Measurements from ENCODE around the gene SNORC. TPM values are rescaled to one million over a fixed set of nuclear protein-coding genes. Genes with fewer than 3 reads are reported as not detected.
A peak's percentile ranks its signal among the peaks of the same experiment; 100 is the strongest.

The SNORC gene
- total and polyA plus RNA-seq, 8 donors: 0.76 to 13.2 (median 1.8) TPM

DNA sequence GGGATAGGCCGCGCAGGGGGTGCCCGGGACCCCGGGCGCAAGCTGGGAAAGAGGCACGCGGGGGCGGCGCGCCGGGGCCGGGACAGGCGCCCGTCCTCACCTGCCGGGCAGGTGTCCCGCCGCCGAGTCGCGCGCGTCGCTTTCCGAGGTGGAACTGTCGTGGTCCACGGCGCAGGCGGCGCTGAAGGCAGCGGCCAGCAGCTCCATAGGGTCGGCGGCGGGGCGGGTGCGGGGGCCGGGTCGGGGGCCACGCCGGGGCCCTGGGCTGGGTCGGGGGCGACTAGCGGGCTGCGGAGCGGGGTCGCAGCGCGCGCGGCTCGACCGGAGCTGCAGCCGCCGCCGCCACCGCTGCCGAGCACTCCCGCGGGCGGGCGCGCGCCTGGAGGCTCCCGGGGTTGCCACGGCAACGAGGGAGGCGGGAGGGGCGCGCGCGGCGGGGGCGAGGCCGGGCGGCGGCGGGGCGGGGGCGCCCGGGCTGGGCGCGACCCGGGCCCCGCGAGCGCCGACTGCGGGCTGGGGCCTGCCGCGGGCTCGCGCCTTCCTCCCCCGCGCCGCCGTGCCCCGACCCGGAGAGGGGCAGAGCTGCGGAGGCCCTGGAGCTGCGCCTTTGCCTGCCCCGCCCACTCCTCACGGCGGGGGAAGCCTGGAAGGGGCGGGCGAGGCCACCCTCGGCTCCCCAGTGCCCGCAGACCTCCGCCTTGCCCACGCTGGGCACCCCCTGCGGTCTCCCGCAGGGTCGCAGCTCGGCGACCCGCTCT, 57.9 kb downstream of the SNORC start:
- H3K4me1 ChIP-seq: no peaks in the 10 kb centered on the region
- intact Hi-C loops (cut with DNase I): no loop called here
- DNase-seq: peak in 3 of 6 donors; percentile 30 to 61 (median 54)
- H3K27me3 ChIP-seq: no peaks in the 10 kb centered on the region
- H3K9me3 ChIP-seq: no peaks in the 10 kb centered on the region
- 2 to 7% methylated on average over 28 to 114 of the region's 114 CpGs for WGBS, 2 donors
- peak overlapping the region; percentile 11 to 46 (median 24) for H3K4me3 ChIP-seq
- ATAC-seq: peak in 2 of 4 donors; percentile 49 to 75
- no peaks in the 10 kb centered on the region for H3K36me3 ChIP-seq
- TF ChIP-seq, protein P1, sequence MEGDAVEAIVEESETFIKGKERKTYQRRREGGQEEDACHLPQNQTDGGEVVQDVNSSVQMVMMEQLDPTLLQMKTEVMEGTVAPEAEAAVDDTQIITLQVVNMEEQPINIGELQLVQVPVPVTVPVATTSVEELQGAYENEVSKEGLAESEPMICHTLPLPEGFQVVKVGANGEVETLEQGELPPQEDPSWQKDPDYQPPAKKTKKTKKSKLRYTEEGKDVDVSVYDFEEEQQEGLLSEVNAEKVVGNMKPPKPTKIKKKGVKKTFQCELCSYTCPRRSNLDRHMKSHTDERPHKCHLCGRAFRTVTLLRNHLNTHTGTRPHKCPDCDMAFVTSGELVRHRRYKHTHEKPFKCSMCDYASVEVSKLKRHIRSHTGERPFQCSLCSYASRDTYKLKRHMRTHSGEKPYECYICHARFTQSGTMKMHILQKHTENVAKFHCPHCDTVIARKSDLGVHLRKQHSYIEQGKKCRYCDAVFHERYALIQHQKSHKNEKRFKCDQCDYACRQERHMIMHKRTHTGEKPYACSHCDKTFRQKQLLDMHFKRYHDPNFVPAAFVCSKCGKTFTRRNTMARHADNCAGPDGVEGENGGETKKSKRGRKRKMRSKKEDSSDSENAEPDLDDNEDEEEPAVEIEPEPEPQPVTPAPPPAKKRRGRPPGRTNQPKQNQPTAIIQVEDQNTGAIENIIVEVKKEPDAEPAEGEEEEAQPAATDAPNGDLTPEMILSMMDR (IDR thresholded peaks at IDR 0.05): no peak
- no peak overlapping the region for H3K27ac ChIP-seq
- no peak for FAIRE-seq

Other genes starting within 250 kb of the SNORC start
- gene EFHD1, start 236.7 kb upstream of the SNORC start, total RNA-seq: 1 to 10 TPM in 3 of 6 donors, under 1 TPM in 3; 0.31 to 1.7 (median 1.1) TPM
- gene EFHD1, start 236.7 kb upstream of the SNORC start, polyA plus RNA-seq: 1 to 10 TPM; 3.8 to 4.8 TPM
- 10 to 100 TPM; 33.6 to 50.9 (median 41.7) TPM for gene GIGYF2, start 172.9 kb upstream of the SNORC start, total RNA-seq
- 10 to 100 TPM; 17.4 to 19.5 TPM for gene GIGYF2, start 172.9 kb upstream of the SNORC start, polyA plus RNA-seq
- under 1 TPM in 1 of 6 donors, not detected in 5; 0.37 TPM for gene KCNJ13, start 93.7 kb upstream of the SNORC start, total RNA-seq
- not detected for gene KCNJ13, start 93.7 kb upstream of the SNORC start, polyA plus RNA-seq
- gene NGEF, start 143.0 kb downstream of the SNORC start, total RNA-seq: 1 to 10 TPM; 3.3 to 7.1 (median 4.5) TPM
- 1 to 10 TPM; 6.1 to 6.4 TPM for gene NGEF, start 143.0 kb downstream of the SNORC start, polyA plus RNA-seq
- not detected for gene NEU2, start 162.4 kb downstream of the SNORC start, total RNA-seq
- gene NEU2, start 162.4 kb downstream of the SNORC start, polyA plus RNA-seq: not detected
- gene INPP5D, start 190.1 kb downstream of the SNORC start, total RNA-seq: 10 to 100 TPM in 1 of 6 donors, 1 to 10 TPM in 5; 1.1 to 11.4 (median 2.6) TPM
- 1 to 10 TPM; 2.2 to 2.4 TPM for gene INPP5D, start 190.1 kb downstream of the SNORC start, polyA plus RNA-seq

All from pancreas (tissue), 10 donors.